ENCODE results near the gene HIVEP3.

Gene HIVEP3

GRCh38 chr1:41657679-41658295 is 260.9 kb downstream of the HIVEP3 start:
- DNase-seq (ENCODE audit: low read depth in 2 of 3, low spot score in 1 of 3) = no peak

DNA sequence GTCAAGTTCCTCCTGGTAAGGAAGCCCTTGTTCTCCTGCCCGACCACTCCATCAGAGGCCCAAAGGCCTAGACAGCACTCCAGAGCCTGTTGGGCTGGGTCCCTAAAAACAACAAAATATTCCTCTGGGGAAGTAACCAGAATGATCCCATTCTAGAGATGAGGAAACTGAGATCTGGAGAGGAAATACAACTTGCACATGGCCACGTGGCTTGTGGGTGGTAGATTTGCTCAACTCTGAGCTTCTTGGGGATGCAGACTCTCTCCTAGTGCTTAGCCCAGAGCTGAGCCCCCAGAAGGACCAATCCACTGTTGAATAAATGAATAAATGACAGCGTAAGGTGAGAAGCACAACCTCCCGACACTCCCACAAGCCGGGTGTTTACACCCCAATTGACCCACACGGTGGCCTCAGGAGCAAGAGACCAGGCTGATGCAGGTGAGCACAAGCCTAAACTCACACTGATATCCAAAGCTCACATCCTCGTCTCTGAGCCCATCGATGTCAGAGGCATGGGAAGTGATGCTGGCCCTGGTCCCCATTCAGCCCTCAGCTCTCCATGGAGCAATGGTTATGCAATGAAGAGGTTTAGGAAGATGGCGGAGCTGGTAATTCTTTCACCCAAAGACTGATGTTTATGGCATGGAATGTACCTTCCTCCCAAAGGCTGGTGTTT is 261.8 kb downstream of the HIVEP3 start:
- no peak for DNase-seq (ENCODE audit: low read depth in 2 of 3, low spot score in 1 of 3)

- DNase-seq (ENCODE audit: low read depth in 2 of 3, low spot score in 1 of 3) = no peak
Measured at GRCh38 chr1:41656068-41656467, 262.7 kb downstream of the HIVEP3 start.

- DNase-seq (ENCODE audit: low read depth in 2 of 3, low spot score in 1 of 3) = no peak
Measured at GRCh38 chr1:41655632-41656031, 263.1 kb downstream of the HIVEP3 start.

- DNase-seq (ENCODE audit: low read depth in 2 of 3, low spot score in 1 of 3) = no peak
Measured at GRCh38 chr1:41653574-41653973, 265.1 kb downstream of the HIVEP3 start.

DNA sequence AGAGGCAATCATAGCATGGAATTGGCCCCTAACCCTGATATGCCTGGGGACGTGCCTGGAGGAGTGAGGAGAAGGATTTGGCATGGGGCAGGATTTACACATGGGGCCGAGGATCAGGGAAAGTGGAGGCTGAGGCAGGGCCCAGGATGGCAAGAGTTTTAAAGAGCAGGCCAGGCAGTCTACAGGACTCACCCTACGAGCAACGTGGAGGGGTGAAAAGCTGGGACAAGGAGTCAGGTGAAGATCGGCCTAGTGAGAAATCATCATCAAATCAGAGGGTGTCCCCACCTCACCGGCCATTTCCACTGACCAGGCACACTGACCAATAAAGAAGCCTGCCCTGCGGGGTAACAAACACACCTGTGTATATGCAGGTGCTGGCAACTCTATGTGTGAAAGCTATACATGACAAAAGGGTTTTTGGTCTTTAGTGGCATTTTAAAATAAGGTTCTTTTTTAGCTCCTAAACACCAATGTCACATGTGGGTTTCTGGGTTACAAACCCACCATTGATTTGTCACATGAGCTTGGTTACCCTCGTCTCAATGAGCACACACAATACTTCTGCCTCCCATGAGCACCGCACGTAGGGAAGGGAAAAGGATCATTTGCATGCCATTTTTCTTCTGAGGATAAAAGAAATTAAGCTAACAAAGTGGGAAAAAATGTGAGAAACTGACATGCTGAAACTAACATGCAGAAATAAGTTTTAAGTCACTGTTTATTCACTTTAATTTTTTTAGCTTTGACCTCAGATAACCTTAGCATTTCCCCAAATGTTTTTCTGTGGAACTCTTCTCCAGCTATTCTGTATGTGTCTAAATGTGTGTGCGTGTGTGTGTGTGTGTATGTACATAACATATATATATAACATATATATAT is 266.1 kb downstream of the HIVEP3 start:
- DNase-seq (ENCODE audit: low read depth in 2 of 3, low spot score in 1 of 3) = no peak

DNA sequence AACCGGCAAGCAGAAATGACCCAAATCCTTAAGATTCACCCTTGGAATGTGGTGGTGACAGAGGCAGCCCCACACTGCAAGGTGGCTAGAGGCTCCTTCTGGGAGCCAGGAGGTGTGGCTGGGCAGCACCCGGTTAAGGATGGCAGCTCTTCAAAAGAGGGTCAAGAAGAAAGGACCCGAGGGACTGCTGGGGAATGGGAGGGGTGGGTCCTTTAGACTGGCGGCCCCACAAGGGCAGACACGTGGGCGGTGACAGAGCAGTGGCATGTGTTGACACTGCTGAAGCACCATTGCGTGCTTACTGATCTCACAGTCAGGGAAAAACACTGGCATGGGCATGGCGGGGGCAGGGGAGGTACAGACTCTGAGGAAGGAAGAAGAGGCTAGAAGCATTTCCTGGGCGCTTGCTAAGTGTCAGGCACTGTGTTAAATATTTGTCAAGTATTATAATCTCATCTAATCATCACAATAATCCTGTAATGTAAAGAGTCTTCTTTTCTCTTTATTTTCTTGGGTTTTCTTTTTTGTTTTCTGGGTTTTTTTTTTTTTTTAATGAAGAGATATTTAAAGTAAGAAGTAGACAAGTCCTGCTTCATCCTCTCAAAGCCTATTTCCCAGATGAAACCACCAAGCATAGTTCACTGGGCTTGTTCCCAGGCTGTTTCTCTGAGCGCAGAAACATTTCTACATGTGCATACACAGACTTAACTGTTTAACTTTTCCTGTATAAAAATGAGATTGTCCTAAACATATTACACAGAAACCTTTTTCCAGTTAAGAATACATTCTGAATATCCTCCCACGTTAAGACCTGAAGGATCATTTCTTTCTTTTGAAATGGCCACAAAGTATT is 268.5 kb downstream of the HIVEP3 start:
- DNase-seq (ENCODE audit: low read depth in 2 of 3, low spot score in 1 of 3) = no peak

- DNase-seq (ENCODE audit: low read depth in 2 of 3, low spot score in 1 of 3) = no peak
Measured at GRCh38 chr1:41649396-41650027, 269.2 kb downstream of the HIVEP3 start.

DNA sequence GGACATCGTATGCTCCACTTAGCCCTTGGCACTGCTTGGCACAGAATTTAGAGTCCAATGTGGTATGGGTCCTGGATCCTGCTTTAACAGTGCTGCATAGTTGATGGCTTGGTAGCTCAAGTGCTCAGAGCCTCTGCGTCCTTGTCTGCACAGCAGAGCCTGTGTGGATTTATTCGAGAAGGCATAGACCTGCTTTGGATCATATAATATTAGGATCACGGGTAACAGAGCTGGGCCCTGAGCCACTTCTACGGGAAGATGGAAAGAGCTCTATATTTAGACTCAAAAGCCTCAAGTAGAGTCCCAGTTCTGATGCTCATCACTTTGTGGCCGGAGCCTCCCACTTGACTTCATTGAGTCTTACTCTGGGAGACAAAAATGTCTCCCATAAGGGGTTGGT is 269.9 kb downstream of the HIVEP3 start:
- DNase-seq (ENCODE audit: low read depth in 2 of 3, low spot score in 1 of 3) = no peak

- no peak for DNase-seq (ENCODE audit: low read depth in 2 of 3, low spot score in 1 of 3)
Measured at GRCh38 chr1:41648230-41648629, 270.5 kb downstream of the HIVEP3 start.

DNA sequence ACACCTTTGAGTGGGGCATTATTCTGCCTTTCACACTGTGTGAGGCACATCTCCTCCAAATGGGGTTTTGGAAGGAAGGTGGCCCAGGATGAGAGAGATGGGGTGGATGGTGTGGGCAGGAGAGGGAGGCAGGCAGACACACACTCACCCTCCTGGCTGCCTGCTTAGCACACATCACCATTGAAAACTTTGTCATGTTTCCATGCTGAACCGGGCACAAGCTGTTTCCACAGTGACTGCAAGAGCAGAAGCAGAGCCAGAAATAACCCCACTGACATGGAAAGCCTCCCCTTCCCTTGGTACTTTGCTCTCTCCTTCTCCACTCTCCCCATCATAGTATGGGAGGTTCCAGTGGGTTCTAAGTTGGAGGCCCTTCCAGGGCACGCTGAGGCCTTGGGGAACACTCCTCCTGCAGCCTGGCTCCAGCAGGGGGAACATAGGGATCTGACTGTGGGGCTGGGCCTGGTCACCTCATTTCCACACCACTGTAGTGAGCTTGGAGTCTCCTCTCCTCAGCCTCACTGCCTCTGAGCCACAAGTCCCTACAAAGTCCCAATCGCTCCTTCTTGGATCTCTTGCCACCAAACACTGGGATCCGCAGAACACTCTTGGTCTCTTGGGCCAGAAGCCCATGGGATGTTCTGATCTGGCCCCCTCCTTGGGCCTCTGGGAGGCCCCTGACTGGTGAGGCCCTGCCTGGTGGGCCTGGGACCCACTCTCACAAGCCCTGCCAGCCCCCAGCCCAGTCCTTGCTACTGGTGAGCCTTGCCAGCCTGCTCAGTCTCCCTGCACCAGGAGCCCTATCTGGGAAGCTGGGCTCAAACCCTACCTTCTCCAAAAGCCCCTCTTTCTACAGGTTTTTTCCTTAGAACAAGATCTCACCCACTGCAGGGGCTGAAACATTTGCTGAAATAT is 271.2 kb downstream of the HIVEP3 start:
- no peak for DNase-seq (ENCODE audit: low read depth in 2 of 3, low spot score in 1 of 3)

DNA sequence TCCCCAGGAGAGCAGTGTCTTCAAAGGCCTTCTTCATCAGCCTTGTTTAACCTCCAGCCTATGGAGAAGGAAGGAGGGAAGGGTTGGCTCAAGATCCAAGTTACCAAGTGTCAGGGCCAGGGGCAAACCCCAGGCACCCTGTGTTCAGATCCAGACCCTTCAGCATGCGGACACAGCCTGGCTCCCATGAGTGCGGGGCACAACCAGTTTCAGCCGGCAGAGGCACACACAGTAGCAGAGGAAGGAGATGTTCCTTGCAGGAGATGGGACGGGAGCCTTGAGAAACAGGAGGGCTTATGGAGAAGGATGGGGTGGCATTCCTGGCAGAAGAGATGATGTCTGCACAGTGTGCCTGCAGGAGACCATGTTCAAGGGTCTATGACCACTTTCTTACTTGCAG is 272.5 kb downstream of the HIVEP3 start:
- DNase-seq (ENCODE audit: low read depth in 2 of 3, low spot score in 1 of 3) = no peak

GRCh38 chr1:41645062-41645461 is 273.7 kb downstream of the HIVEP3 start:
- DNase-seq (ENCODE audit: low read depth in 2 of 3, low spot score in 1 of 3) = no peak

DNA sequence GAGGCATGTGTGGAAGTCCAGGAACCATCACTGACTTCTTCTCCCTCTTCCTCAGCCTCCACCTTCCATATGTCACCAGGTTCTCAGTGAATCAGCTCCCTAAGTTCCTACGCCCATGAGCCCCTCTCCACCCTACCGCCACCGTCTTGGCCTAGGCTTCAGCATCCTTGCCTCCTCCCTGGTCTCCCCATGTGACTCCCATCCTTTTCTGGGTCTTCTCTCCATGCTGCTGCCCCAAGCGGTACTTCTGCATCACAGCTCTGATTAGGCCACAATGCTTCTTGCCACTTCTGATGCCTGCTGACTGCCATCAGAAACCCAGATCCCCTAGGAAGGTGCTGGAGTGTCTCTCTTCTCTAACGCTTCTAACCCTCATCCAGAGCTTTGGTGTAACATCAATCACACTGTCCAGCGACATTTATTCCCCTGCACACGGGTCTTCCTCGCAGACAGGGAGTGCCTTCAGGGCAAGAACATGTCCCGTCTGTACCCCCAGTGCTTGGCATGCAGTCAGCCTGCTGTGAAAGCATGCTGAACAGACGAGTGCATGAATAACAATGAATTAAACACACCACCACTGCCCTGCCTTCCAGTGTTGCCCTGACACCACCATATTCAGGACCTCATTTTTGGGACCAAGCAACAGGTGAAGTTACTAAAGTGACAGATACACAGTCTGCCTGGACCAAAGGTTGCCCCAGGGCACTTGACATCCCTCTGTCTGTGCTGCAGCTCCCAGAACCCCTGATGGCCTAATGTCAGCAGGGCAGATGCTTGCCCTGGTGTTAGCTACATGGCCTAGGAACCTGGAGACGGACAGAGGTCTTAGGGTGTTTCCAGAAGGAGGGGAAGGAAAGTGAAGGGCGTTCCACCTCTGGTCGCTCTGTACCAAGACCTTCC is 275.6 kb downstream of the HIVEP3 start:
- no peak for DNase-seq (ENCODE audit: low read depth in 2 of 3, low spot score in 1 of 3)

- DNase-seq (ENCODE audit: low read depth in 2 of 3, low spot score in 1 of 3) = no peak
Measured at GRCh38 chr1:41641941-41642527, 276.7 kb downstream of the HIVEP3 start.

DNA sequence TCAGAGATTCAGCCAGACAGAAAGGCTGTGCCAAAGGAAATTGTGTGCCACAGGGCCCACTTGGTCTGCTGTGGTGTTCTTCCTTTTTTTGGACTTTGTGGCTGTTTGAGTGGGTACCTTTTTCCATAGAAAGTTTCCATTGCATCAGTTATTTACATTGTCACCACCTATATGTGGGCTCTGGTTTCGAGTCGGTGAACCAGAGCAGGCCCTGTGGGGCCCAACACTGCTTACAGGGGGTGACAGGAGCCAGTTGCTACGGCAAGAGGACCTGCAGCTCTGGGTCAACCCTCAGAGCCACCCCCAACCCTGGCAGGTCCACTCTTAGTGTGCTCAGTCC is 277.3 kb downstream of the HIVEP3 start:
- peak in 1 of 3 donors; percentile 34 for DNase-seq (ENCODE audit: low read depth in 2 of 3, low spot score in 1 of 3)

DNA sequence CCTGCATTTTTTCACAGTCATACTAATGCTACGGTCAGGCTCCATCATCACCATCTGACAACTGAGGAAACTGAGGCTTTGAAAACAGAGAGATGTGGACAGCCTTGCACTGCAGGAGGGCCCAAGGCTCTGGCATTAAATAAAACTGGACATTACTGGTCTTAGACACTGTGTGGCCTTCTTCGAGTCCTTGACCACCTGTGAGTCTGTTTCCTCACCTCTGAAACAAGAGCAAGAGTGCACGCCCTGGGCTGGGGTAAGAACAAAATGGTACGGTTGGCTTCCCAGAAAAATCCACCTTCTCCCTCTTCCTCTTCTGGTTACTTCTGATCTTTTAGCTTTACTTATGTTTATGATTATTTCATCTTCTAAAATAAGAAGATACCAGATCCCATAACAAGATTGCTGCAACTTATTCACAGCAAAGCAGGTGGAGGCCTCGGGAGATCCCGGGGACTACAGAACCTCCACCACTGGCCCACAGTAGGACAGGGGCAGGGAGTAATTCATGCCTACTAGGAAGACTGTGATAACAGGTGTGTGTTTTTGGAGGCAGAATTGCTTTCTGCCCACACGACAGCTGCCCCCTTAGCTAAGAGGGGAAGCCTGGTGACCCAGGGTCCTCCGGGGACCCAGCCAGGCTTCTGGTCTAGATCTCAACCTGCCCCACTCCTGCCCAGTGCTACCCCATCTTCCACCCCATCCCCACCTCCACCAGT is 277.8 kb downstream of the HIVEP3 start:
- DNase-seq (ENCODE audit: low read depth in 2 of 3, low spot score in 1 of 3) = no peak

Data from stimulated activated CD4-positive, alpha-beta T cell treated with anti-CD3 and anti-CD28 coated beads, Interleukin-12 subunit alpha, Interleukin-12 subunit beta, amount 100 ng/mL, for 48 hours (primary cell).